Subcutaneous adipose tissue (tissue), 4 donors: ENCODE results near the gene IFFO2. TPM values are rescaled to one million over a fixed set of nuclear protein-coding genes. Genes with fewer than 3 reads are reported as not detected.

Experiments used
- CTCF ChIP-seq: fragments of 450-650 bp; IDR thresholded peaks from one replicate; pipeline ENCODE4 v1.5.1; 2016; ENCODE audit warnings: low read depth, mild to moderate bottlenecking, control low read depth, antibody characterized with exemption, moderate library complexity
- total RNA-seq, 4 donors: library from RNA; depleted of rRNA; stranded (reverse); fragments of >200 nt; gene quantifications; one replicate each; pipeline ENCODE4 v1.1.0, GENCODE V29; 2016

Gene IFFO2
- total RNA-seq, 4 donors from 2014 or later: 2.0 to 12.8 (median 4.8) TPM

- no peak for TF ChIP-seq CTCF
Observed at GRCh38 chr1:18945401-18945849, 11.1 kb downstream of the IFFO2 start.

DNA sequence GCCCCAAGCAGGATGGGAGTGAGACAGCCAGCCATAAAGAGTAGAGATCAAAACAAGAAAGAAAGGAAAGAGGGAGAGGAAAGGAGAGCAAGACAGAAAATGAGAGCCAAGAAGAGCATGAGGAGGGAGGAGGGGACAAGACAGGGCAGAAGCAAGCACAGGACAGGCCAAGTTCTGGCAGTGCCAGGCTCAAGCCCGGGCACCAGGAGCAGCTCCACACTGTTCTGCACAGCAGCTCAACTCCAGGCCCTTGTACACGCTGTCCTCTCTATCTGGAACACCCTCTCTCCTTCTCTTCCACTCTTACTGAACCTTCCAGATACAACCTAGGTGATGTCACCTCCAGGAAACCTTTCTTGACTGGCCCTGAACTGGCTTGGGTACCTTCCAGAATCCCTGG is 11.7 kb downstream of the IFFO2 start:
- TF ChIP-seq CTCF: no peak

DNA sequence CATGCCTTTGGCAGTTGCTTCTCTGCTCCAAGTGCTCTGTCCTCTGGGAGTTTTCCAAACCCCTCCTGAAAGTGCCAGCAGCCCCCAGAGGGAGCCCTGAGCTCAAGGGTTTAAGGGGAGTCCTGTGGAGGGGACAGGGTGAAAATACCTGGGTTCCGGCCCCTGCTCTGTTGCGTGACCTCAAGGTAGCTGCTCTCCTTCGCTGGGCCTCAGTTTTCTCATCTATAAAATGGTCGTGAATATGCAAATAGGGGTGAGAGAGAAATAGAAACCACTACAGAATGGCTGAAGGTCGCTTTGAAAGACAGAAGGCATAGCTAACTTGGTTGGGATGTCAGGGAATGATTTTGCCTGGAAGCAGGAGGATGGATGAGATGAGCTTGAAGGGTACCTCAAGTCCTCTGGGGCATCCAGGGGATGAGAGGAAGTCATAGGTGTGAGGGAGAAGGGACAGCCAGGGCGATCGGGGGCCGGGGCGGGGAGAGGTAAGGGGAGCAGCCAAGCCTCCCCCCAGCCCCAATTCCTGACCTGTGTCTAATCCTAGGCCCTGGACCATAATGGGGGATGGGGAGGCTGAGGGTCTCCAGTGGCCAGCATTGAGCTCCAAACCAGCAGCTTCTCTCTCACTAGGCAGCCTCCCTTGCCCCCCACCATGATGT is 12.4 kb downstream of the IFFO2 start:
- TF ChIP-seq CTCF: no peak

DNA sequence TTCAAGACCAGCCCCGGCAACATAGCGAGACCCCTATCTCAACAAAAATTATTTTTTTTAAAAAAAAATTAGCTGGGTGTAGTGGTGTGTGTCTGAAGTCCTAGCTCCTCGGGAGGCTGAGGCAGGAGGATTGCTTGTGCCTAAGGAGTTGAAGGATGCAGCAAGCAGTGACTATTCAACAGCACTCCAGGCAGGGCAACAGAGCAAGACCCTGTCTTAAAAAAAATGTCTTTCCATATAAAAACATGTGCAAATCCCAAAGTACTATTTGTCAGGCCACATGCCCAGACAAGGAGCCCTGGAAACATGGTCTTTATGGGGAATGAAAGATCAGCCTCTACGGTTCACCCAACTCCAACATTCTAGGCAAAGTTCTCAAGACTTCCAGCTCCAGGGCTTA is 13.3 kb downstream of the IFFO2 start:
- no peak for TF ChIP-seq CTCF

GRCh38 chr1:18942340-18942739 is 14.1 kb downstream of the IFFO2 start:
- TF ChIP-seq CTCF: no peak

DNA sequence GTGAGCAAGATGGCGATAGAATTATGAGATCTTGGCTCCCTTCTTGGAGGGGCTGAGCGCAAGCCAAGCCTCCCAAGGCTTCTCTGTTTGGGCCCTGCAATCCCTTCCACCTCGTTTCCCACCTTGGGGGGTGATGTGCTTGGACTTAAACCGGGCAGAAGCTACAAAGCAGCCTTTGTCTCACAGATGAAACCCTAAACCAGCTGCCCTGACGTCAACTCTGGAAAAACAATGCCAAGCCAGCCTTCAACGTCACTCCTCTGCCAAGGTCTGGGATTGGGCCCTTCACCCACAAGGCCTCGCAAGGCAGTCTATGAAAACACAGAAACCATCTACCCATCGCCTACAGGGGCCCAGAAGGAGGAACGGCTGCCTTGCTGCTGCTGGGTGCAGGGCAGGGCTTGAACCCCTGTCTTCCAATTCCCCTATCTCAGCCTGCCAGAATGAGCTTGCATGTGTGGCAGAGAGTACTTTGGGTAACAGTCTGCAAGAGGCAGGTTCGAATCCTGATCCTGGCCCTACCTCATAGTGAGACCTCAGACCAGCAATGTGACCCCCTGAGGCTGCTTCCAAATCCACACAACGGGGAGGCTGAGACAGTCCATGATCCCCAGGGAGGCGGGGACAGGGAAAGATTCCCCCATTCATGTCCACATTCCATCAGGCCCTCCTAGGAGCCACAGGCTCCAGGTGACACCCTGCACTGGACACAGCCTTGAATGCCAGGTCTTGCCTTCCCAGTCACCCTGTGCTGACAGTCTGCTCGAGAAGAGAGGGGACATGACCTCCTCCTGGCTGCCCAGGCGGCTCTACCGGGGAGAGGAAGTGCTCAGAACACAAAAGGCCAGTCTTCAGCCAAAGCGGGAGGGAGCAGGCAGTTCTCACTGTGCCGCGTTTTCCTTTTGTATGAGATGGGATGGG is 15.0 kb downstream of the IFFO2 start:
- no peak for TF ChIP-seq CTCF

- TF ChIP-seq CTCF: no peak
Observed at GRCh38 chr1:18940303-18941020, 16.0 kb downstream of the IFFO2 start.
